ENCODE measurements around the gene PGM2. TPM values are rescaled to one million over a fixed set of nuclear protein-coding genes. Genes with fewer than 3 reads are reported as not detected.

PGM2 gene
- total and polyA plus RNA-seq, 4 donors = 4.0 to 11.9 (median 7.9) TPM

- H3K4me3 ChIP-seq (ENCODE audit: low read depth in 1 of 3, low read length in 3 of 3) = no peak overlapping the region
- no peak overlapping the region for H3K9ac ChIP-seq (ENCODE audit: low read depth in 1 of 2, low read length in 2 of 2)
- no peak for DNase-seq (ENCODE audit: low spot score)
- no peak overlapping the region for H3K27ac ChIP-seq (ENCODE audit: low read depth in 1 of 2, low read length in 2 of 2)
- H3K9me3 ChIP-seq (ENCODE audit: control insufficient read depth in 4 of 4, low read length in 3 of 4) = no peaks in the 10 kb centered on the region
- no peak for TF ChIP-seq NR2F2 (IDR thresholded peaks at IDR 0.05)
- TF ChIP-seq ZBTB33 (IDR thresholded peaks at IDR 0.05) = no peak
- TF ChIP-seq HNF4G (IDR thresholded peaks at IDR 0.05) = no peak
- TF ChIP-seq HNF4A (conservative IDR thresholded peaks at IDR 0.05) = no peak
- TF ChIP-seq RAD21 (IDR thresholded peaks at IDR 0.05) = no peak
- no peak for TF ChIP-seq CTCF (IDR thresholded peaks at IDR 0.05; ENCODE audit: low read depth, low read length, missing input control)
- TF ChIP-seq FOXA2 (IDR thresholded peaks at IDR 0.05) = no peak
- TF ChIP-seq ATF3 (IDR thresholded peaks at IDR 0.05) = no peak
- no peak for TF ChIP-seq TAF1 (conservative IDR thresholded peaks at IDR 0.05)
- TF ChIP-seq SP1 (IDR thresholded peaks at IDR 0.05) = no peak
- no peak for TF ChIP-seq EGR1 (IDR thresholded peaks at IDR 0.05; ENCODE audit: low read depth in 2 of 2)
- TF ChIP-seq MAX (IDR thresholded peaks at IDR 0.05) = no peak
- TF ChIP-seq JUND (IDR thresholded peaks at IDR 0.05) = no peak
- TF ChIP-seq GABPA (IDR thresholded peaks at IDR 0.05 in 1 of 2, conservative IDR thresholded peaks at IDR 0.05 in 1 of 2) = no peak
- no peaks in the 10 kb centered on the region for H3K36me3 ChIP-seq (ENCODE audit: control insufficient read depth in 4 of 4, insufficient read depth in 3 of 4, low read depth in 1 of 4, low read length in 3 of 4)
- no peaks in the 10 kb centered on the region for H3K27me3 ChIP-seq (ENCODE audit: control insufficient read depth in 4 of 4, insufficient read depth in 4 of 4, low read length in 3 of 4)
- 90% methylated on average over 2 of the region's 2 CpGs for WGBS
- no peaks in the 10 kb centered on the region for H3K4me1 ChIP-seq (ENCODE audit: control insufficient read depth in 4 of 4, insufficient read depth in 4 of 4, low read length in 3 of 4)
Observed at GRCh38 chr4:37797923-37798322, 28.6 kb upstream of the PGM2 start.

GRCh38 chr4:37798616-37799015 is 27.9 kb upstream of the PGM2 start:
- no peak overlapping the region for H3K9ac ChIP-seq (ENCODE audit: low read depth in 1 of 2, low read length in 2 of 2)
- no peak overlapping the region for H3K27ac ChIP-seq (ENCODE audit: low read depth in 1 of 2, low read length in 2 of 2)
- no peaks in the 10 kb centered on the region for H3K4me1 ChIP-seq (ENCODE audit: control insufficient read depth in 4 of 4, insufficient read depth in 4 of 4, low read length in 3 of 4)
- H3K36me3 ChIP-seq (ENCODE audit: control insufficient read depth in 4 of 4, insufficient read depth in 3 of 4, low read depth in 1 of 4, low read length in 3 of 4) = no peaks in the 10 kb centered on the region
- no peak overlapping the region for H3K4me3 ChIP-seq (ENCODE audit: low read depth in 1 of 3, low read length in 3 of 3)
- DNase-seq (ENCODE audit: low spot score) = no peak
- no peaks in the 10 kb centered on the region for H3K9me3 ChIP-seq (ENCODE audit: control insufficient read depth in 4 of 4, low read length in 3 of 4)
- H3K27me3 ChIP-seq (ENCODE audit: control insufficient read depth in 4 of 4, insufficient read depth in 4 of 4, low read length in 3 of 4) = no peaks in the 10 kb centered on the region
- TF ChIP-seq HNF4A (conservative IDR thresholded peaks at IDR 0.05) (no peak), ZBTB33 (IDR thresholded peaks at IDR 0.05) (no peak), RAD21 (IDR thresholded peaks at IDR 0.05) (no peak), TAF1 (conservative IDR thresholded peaks at IDR 0.05) (no peak), RXRA (IDR thresholded peaks at IDR 0.05) (no peak), JUND (IDR thresholded peaks at IDR 0.05) (no peak), CTCF (IDR thresholded peaks at IDR 0.05; ENCODE audit: low read depth, low read length, missing input control) (no peak), GABPA (IDR thresholded peaks at IDR 0.05 in 1 of 2, conservative IDR thresholded peaks at IDR 0.05 in 1 of 2) (no peak), SP1 (IDR thresholded peaks at IDR 0.05) (no peak), REST (IDR thresholded peaks at IDR 0.05) (no peak), FOXA2 (IDR thresholded peaks at IDR 0.05) (no peak), FOXA1 (IDR thresholded peaks at IDR 0.05) (no peak), YY1 (IDR thresholded peaks at IDR 0.05) (no peak)

All from liver (tissue), 9 donors.